ENCODE data around the gene ARID3C.

Gene ARID3C

GRCh38 chr9:34577400-34578240, 51.2 kb downstream of the ARID3C start:
- TF ChIP-seq CTCF (IDR thresholded peaks at IDR 0.05; ENCODE audit: low read depth, low read length, missing control alignments) = no peak
- no peak overlapping the region for H3K27ac ChIP-seq
- H3K4me3 ChIP-seq (ENCODE audit: low read depth, low read length) = no peak overlapping the region
- no peaks in the 10 kb centered on the region for H3K36me3 ChIP-seq (replicated peaks)
- peaks cover 58% of the 10 kb centered on the region for H3K27me3 ChIP-seq (replicated peaks)
- in situ Hi-C loops (cut with HindIII; ENCODE audit: low pct_ligation_motif_present, low sequenced_read_pairs) = no loop called here
- DNase-seq = no peak

GRCh38 chr9:34576597-34577399, 52.1 kb downstream of the ARID3C start:
- no peak for TF ChIP-seq CTCF (IDR thresholded peaks at IDR 0.05; ENCODE audit: low read depth, low read length, missing control alignments)
- H3K27me3 ChIP-seq (replicated peaks) = peaks cover 53% of the 10 kb centered on the region
- no peak overlapping the region for H3K27ac ChIP-seq
- no peaks in the 10 kb centered on the region for H3K36me3 ChIP-seq (replicated peaks)
- H3K4me3 ChIP-seq (ENCODE audit: low read depth, low read length) = no peak overlapping the region
- no peak for DNase-seq
- in situ Hi-C loops (cut with HindIII; ENCODE audit: low pct_ligation_motif_present, low sequenced_read_pairs) = no loop called here

- H3K27ac ChIP-seq = no peak overlapping the region
- H3K36me3 ChIP-seq (replicated peaks) = no peaks in the 10 kb centered on the region
- DNase-seq = no peak
- in situ Hi-C loops (cut with HindIII; ENCODE audit: low pct_ligation_motif_present, low sequenced_read_pairs) = no loop called here
- no peak for TF ChIP-seq CTCF (IDR thresholded peaks at IDR 0.05; ENCODE audit: low read depth, low read length, missing control alignments)
- H3K27me3 ChIP-seq (replicated peaks) = peaks cover 50% of the 10 kb centered on the region
- H3K4me3 ChIP-seq (ENCODE audit: low read depth, low read length) = no peak overlapping the region
Observed at GRCh38 chr9:34575862-34576596, 52.8 kb downstream of the ARID3C start.

GRCh38 chr9:34575241-34575640, 53.6 kb downstream of the ARID3C start:
- peaks cover 46% of the 10 kb centered on the region for H3K27me3 ChIP-seq (replicated peaks)
- in situ Hi-C loops (cut with HindIII; ENCODE audit: low pct_ligation_motif_present, low sequenced_read_pairs) = no loop called here
- H3K27ac ChIP-seq = no peak overlapping the region
- DNase-seq = no peak
- no peaks in the 10 kb centered on the region for H3K36me3 ChIP-seq (replicated peaks)
- TF ChIP-seq CTCF (IDR thresholded peaks at IDR 0.05; ENCODE audit: low read depth, low read length, missing control alignments) = no peak
- no peak overlapping the region for H3K4me3 ChIP-seq (ENCODE audit: low read depth, low read length)

GRCh38 chr9:34574571-34574970, 54.3 kb downstream of the ARID3C start:
- Histone ChIP-seq H3K27ac (no peak overlapping the region), H3K4me3 (ENCODE audit: low read depth, low read length) (no peak overlapping the region), H3K36me3 (replicated peaks) (no peaks in the 10 kb centered on the region), H3K27me3 (replicated peaks) (peaks cover 45% of the 10 kb centered on the region)
- DNase-seq = no peak
- no peak for TF ChIP-seq CTCF (IDR thresholded peaks at IDR 0.05; ENCODE audit: low read depth, low read length, missing control alignments)
- in situ Hi-C loops (cut with HindIII; ENCODE audit: low pct_ligation_motif_present, low sequenced_read_pairs) = no loop called here

All from brain microvascular endothelial cell (primary cell).